GM15510 (cell line): Measurements from ENCODE around the gene PPP2R2C.

Experiments used
- POLR2A ChIP-seq: IDR thresholded peaks from 3 replicates; pipeline ENCODE4 v1.6.1; 2011; ENCODE audit warnings: borderline replicate concordance; ENCODE audit not compliant: insufficient read length; ENCODE audit errors: extremely low read depth

Gene PPP2R2C

GRCh38 chr4:6500481-6501140 lies 28.2 kb upstream of the PPP2R2C start:
- TF ChIP-seq POLR2A = no peak

GRCh38 chr4:6499238-6499600 lies 26.8 kb upstream of the PPP2R2C start:
- no peak for TF ChIP-seq POLR2A

DNA sequence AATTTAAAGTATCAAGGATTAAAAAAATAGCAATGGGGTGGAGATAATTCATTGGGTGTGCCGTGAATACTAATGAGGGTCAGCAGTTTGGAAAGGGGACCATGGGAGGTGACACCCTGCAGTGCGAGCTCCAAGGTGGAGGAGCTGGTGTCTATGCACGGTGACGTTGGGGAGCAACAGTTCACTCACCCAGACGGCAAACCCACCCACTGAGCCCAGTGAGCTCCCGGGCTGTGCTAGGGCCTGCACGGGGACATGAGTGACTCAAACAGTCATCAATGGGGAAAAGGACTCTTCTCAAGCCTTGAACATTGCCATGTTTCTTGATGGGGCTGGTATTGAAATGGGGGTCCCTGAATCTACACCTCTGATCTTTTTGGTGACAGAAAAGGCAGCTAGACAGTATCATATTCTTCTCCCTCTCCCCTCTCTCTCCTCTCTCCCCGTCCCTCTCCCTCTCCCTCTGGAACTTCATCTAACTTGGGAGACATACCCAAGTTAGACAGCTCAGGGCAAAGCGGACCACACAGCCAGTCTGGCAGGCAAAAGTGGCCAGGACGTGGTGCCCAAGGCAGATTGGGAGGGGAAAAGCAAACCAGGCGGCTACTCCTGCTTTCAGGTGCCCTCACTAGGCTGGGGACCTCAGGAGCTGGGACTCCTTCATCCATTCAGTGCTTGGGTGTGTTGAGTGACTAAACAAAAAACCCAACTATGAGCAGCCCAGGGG lies 26.3 kb upstream of the PPP2R2C start:
- no peak for TF ChIP-seq POLR2A

- no peak for TF ChIP-seq POLR2A
Measured at GRCh38 chr4:6497796-6498195, 25.4 kb upstream of the PPP2R2C start.

GRCh38 chr4:6495736-6496135 lies 23.3 kb upstream of the PPP2R2C start:
- TF ChIP-seq POLR2A = no peak

DNA sequence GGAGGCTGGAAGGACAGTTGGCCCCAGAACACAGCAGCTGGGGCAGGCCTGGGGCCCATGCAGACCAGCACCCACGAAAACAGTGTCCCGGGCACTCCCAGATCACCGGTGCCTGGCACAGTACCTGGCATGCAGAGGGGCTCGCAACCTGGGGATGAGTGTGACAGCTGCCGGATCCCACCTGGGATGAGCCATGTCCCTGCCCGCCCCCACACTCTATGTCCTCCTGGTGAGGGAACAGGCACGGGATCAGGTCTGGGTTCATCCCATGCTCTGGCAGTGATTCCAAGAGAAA lies 22.8 kb upstream of the PPP2R2C start:
- no peak for TF ChIP-seq POLR2A

DNA sequence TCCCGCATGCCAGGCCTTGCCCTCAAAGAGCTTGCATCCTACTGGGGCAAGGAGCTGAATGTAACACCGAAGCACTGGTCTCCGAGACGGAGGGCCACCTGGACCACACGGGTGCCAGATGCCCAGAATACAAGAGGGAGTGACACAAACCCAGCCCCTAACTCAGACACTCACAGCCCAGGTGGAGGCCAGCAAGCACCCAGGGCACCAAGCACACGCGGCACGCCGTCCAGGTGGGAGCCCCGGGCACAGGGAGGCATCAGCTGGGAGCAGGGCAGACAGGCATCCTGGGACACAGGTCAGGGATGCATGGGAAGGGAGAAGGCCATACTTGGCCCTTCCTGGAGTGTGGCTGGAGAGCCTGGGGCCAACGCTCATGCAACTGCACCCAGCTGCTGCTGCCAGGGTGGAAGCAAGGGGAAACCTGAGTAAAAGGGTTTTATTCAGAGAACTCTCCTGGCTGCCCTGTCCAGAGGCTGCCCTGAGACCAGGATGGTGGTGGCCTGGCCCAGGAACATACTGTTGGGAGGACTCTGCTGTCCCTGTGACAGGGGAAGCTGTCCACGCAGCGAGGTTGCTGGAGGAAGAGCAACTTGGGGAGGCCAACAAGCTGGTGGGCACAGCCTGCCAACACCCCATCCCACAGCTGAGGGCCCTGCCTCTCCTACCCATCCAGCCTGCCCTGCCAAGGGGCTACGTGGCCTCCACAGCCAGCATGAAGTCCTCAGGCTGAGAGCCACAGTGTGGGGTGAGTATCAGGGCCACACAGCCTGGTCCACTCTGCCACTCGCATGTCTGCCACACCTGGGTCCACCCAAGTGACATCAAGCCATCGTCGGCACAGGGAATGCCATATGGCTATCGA lies 22.2 kb upstream of the PPP2R2C start:
- no peak for TF ChIP-seq POLR2A

DNA sequence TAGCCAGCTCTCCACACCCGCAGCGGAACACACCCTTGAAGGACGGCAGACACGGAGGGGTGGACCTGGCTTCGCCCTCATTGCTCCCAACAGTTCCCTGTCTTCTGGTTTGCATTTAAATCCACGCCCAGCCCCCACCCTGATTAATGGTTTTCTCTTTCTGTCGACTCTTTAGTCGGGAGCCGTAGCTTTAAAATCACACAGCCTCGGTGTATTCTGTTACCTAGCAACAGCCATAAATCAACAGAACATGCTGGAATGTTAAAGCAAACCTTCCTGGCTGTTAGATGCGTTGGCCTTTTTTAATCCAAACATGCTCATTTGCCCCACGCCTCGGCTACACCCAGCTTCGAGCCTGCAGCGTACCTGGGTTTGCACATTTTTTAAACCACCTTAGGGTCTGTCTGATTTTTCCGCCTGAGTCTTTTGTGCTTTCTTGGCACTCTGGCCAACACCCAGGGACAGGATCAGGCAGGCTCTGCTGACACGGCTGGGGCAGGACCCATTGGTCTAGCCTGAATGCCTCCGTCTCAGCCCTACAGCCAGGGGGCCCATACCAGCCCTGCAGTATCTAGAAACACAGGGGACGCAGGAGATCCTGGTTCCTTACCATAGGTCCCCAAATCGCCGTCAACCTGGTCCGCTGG lies 21.4 kb upstream of the PPP2R2C start:
- TF ChIP-seq POLR2A = no peak

DNA sequence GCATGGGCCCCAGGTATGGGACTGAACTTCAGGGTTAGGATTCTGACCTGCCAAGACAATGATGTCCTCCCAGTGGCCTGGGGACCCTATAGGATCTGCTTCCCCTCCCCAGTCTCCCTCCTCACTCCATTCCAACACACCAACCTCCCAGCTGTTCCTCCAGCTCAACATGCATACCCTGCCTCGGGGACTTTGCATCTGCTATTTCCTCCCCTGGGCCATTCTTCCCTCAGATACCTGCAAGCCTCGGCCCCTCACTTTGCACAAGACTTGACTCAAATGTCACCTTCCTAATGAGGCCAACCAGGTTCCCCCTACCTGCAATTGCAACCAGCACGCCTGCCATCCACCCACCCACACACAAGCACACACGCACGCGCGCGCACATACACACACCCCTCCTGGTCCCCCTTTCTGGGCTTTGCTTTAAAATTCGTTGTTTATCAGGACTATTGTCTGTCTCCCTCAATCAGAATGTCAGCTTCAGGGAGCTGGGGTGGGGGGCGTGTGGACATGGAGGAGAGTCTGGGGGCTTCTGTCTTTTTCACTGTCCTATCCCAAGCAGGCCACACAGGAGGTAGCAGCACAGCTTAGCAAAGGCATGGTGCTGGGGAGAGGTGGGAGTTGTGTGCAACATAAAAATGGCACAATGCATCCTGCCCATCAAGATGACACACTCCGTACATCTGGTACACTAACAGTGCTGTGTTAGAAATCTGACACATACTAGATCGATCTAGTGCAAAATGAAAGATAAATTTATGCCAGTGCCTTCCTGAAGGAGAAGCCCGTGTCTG lies 20.6 kb upstream of the PPP2R2C start:
- no peak for TF ChIP-seq POLR2A

- no peak for TF ChIP-seq POLR2A
Measured at GRCh38 chr4:6492027-6492590, 19.7 kb upstream of the PPP2R2C start.

DNA sequence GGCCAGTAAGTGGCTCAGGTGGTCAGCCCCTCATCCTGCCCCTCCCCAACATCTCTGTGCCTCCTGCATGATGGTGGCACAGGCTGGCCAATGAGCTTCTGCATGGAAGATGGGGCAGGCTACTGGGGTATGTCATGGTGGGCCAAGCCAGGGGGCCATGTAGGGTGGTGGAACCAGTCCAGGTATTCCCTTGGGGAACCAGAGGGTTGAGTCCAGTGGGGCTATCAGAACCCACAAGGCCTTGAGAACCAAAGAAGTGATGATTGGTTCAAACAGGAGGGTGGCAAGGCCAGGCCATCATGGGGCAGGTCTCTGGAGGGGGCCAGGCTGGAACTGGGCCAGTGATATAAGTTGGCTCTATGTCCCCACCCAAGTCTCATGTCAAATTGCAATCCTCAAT lies 18.8 kb upstream of the PPP2R2C start:
- TF ChIP-seq POLR2A = no peak

- TF ChIP-seq POLR2A = no peak
Measured at GRCh38 chr4:6489927-6490326, 17.5 kb upstream of the PPP2R2C start.

- TF ChIP-seq POLR2A = no peak
Measured at GRCh38 chr4:6487466-6487865, 15.1 kb upstream of the PPP2R2C start.

- no peak for TF ChIP-seq POLR2A
Measured at GRCh38 chr4:6480534-6481088, 8.2 kb upstream of the PPP2R2C start.
